ENCODE results near the gene SULT1B1.

DNA sequence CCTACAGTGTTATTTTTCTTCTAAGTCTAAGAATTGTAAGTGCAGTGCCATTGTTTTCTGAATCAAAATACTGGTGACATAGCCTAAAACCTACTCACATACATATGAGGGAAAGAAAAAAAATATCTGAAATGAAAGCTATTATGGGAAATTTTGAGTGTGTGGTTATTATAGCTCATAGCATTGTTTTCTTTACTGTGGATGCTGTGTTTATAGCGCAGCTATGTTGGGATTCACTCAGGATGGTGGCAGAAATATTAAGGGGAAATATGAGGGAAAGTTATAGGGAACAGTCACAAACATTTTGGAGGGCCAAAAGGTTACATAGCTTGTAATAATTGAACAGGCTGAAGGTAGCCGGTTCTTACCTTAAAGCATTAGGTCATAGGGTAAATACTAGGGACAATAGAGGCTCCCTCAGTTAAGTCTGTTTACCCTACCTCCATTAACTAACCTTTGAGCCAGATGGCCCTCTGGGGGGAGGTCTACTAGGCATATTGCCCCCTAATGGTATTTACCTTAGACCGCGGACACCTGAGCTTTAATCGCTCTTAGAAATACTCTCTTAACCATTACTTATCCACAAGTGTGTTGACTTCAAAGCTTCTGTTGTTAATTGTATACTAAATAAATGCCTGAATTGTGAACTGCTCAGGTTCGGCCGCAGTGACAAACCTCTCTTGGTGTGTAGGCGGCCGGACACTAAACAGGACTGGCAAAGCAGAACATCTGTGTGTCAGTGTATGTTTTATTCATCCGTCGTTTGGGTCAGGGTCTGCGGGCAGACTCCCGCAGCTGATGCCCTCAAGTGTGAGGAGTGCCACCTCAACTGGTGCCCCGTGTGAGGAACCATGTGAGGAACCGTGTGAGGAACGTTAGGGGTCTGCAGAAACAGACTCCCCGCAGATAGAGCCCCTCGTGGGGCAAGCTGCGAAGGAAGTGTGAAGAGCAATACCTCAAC lies 21.3 kb upstream of the SULT1B1 start:
- TF ChIP-seq, protein P1, sequence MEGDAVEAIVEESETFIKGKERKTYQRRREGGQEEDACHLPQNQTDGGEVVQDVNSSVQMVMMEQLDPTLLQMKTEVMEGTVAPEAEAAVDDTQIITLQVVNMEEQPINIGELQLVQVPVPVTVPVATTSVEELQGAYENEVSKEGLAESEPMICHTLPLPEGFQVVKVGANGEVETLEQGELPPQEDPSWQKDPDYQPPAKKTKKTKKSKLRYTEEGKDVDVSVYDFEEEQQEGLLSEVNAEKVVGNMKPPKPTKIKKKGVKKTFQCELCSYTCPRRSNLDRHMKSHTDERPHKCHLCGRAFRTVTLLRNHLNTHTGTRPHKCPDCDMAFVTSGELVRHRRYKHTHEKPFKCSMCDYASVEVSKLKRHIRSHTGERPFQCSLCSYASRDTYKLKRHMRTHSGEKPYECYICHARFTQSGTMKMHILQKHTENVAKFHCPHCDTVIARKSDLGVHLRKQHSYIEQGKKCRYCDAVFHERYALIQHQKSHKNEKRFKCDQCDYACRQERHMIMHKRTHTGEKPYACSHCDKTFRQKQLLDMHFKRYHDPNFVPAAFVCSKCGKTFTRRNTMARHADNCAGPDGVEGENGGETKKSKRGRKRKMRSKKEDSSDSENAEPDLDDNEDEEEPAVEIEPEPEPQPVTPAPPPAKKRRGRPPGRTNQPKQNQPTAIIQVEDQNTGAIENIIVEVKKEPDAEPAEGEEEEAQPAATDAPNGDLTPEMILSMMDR (IDR thresholded peaks at IDR 0.05), result no peak
- TF ChIP-seq POLR2A (IDR thresholded peaks at IDR 0.05), result no peak

Data from uterus (tissue), 2 donors.